ENCODE measurements around the gene ALOX5AP.

- TF ChIP-seq CTCF (IDR thresholded peaks at IDR 0.05) (no peak), POLR2A (IDR thresholded peaks at IDR 0.05) (no peak)
Measured at GRCh38 chr13:30734439-30734838, 904 bp upstream of the ALOX5AP start.
